ENCODE results near the gene RTEL1. TPM values are rescaled to one million over a fixed set of nuclear protein-coding genes. Genes with fewer than 3 reads are reported as not detected.

The RTEL1 gene
- total RNA-seq, 2 donors from 2014 or later = 45.7 to 51.4 TPM

GRCh38 chr20:63740627-63741353 is 82.7 kb downstream of the RTEL1 start:
- Mint-ChIP-seq H3K9me3 (no peaks in the 10 kb centered on the region), H3K36me3 (no peaks in the 10 kb centered on the region), H3K27ac (no peak overlapping the region)
- DNase-seq (ENCODE audit: low spot score in 2 of 2) = peak in 1 of 2 donors; percentile 41
- ATAC-seq = peak in 1 of 2 donors; percentile 13

DNA sequence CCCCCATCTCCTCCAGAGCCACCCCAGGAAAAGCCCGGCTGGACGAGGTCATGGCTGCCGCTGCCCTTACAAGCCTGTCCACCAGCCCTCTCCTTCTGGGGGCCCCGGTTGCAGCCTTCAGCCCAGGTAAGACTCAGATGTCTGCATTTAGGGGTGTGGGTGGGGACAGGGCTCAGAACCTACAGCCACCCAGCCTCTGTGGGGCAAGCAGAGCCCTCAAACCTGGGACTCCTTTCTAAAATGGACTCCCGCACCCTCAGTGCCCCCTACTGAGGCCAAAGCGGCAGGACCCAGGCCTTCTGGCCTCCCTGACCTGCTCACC is 83.2 kb downstream of the RTEL1 start:
- no peak overlapping the region for H3K27ac Mint-ChIP-seq

GRCh38 chr20:63741676-63742380 is 83.7 kb downstream of the RTEL1 start:
- Mint-ChIP-seq H3K27ac (no peak overlapping the region), H3K36me3 (no peaks in the 10 kb centered on the region)

More for the DNA sequence above, 83.2 kb downstream of the RTEL1 start:
- no peak for DNase-seq (ENCODE audit: low spot score in 2 of 2)
- H3K9me3 Mint-ChIP-seq = no peaks in the 10 kb centered on the region
- no peaks in the 10 kb centered on the region for H3K36me3 Mint-ChIP-seq
- ATAC-seq = no peak

DNA sequence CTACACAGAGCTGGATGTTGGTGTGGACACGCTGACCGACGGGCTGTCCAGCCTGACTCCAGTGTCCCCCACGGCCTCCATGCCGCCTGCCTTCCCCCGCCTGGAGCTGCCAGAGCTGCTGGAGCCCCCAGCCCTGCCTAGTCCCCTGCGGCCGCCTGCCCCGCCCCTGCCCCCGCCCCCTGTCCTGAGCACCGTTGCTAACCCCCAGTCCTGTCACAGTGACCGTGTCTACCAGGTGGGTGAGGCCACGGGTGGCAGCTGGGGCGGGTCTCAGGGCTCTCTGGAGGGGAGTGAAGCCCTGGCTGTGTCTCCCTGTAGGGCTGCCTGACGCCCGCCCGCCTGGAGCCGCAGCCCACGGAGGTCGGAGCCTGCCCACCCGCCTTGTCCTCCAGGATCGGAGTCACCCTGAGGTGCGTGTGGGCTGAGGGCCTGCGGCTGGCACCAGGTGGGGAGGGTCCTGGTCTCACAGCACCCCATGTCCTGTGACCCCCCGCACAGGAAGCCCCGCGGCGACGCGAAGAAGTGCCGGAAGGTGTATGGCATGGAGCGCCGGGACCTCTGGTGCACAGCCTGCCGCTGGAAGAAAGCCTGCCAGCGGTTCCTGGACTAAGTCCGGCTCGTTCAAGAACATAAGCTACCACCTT is 84.4 kb downstream of the RTEL1 start:
- Mint-ChIP-seq H3K36me3 (no peaks in the 10 kb centered on the region), H3K9me3 (no peaks in the 10 kb centered on the region), H3K27ac (no peak overlapping the region)
- DNase-seq (ENCODE audit: low spot score in 2 of 2) = no peak
- ATAC-seq = no peak

More at GRCh38 chr20:63741676-63742380, 83.7 kb downstream of the RTEL1 start:
- ATAC-seq (no peak), DNase-seq (ENCODE audit: low spot score in 2 of 2) (no peak)
- no peaks in the 10 kb centered on the region for H3K9me3 Mint-ChIP-seq

DNA sequence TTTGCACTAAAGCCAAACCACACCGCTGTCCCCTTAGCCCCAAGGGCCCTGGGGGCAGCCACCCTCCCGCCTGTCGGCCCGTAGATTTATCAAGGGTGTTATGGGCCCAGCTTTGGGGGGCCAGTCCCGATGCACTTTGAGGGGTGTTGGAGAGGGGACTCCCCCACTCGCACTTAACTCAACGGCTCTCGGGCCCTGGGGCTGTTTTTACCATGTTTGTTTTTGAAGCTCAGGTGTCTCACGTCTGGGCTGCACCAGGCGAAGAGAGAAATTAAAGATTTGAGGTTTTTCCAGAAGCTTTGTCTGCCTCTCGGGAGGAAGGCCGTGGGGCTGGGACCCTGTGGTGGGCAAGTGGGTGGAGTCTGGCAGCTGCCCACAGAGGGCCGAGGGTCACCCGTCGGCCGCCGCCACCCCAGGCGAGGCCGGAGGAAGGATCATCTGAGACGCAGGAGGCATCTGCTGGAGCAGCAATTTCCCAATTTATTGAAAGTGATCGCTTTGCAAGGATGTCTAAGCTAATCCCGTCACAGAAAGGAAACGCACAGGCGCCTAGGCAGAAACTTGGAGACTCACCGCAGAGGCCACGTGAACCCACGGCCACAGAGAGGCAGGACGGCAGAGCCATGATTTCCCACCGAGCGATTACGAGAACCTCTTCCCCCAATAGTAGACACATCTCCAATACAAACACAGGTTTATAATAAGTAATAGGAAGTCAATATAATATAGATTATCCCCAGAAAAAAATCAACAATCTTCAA is 85.3 kb downstream of the RTEL1 start:
- DNase-seq (ENCODE audit: low spot score in 2 of 2) (no peak), ATAC-seq (no peak)
- Mint-ChIP-seq H3K27ac (no peak overlapping the region), H3K9me3 (no peaks in the 10 kb centered on the region), H3K36me3 (no peaks in the 10 kb centered on the region)

- DNase-seq (ENCODE audit: low spot score in 2 of 2) (no peak), ATAC-seq (no peak)
- H3K9me3 Mint-ChIP-seq = no peaks in the 10 kb centered on the region
- H3K27ac Mint-ChIP-seq = no peak overlapping the region
- no peaks in the 10 kb centered on the region for H3K36me3 Mint-ChIP-seq
Observed at GRCh38 chr20:63744158-63744557, 86.0 kb downstream of the RTEL1 start.

- DNase-seq (ENCODE audit: low spot score in 2 of 2) = no peak
- ATAC-seq = no peak
- no peaks in the 10 kb centered on the region for H3K9me3 Mint-ChIP-seq
- H3K27ac Mint-ChIP-seq = no peak overlapping the region
- no peaks in the 10 kb centered on the region for H3K36me3 Mint-ChIP-seq
Observed at GRCh38 chr20:63744574-63745423, 86.7 kb downstream of the RTEL1 start.

- H3K9me3 Mint-ChIP-seq = no peaks in the 10 kb centered on the region
- H3K27ac Mint-ChIP-seq = no peak overlapping the region
- ATAC-seq = no peak
- DNase-seq (ENCODE audit: low spot score in 2 of 2) = no peak
- no peaks in the 10 kb centered on the region for H3K36me3 Mint-ChIP-seq
Observed at GRCh38 chr20:63745424-63745805, 87.3 kb downstream of the RTEL1 start.

Other genes with a start within 250 kb of the RTEL1 start
- gene KCNQ2, start 185.7 kb upstream of the RTEL1 start, total RNA-seq = under 1 TPM in 1 of 2 donors, not detected in 1; 0.33 TPM
- 1 to 10 TPM in 1 of 2 donors, under 1 TPM in 1; 0.14 to 3.1 TPM for gene EEF1A2, start 159.2 kb upstream of the RTEL1 start, total RNA-seq
- 100 to 1,000 TPM in 1 of 2 donors, 10 to 100 TPM in 1; 60.7 to 117 TPM for gene PPDPF, start 137.5 kb upstream of the RTEL1 start, total RNA-seq
- under 1 TPM; 0.54 to 0.57 TPM for gene PTK6, start 120.9 kb upstream of the RTEL1 start, total RNA-seq
- gene SRMS, start 110.6 kb upstream of the RTEL1 start, total RNA-seq = not detected
- gene FNDC11, start 104.2 kb upstream of the RTEL1 start, total RNA-seq = under 1 TPM in 1 of 2 donors, not detected in 1; 0.10 TPM
- 10 to 100 TPM in 1 of 2 donors, 1 to 10 TPM in 1; 3.1 to 28.8 TPM for gene HELZ2, start 84.1 kb upstream of the RTEL1 start, total RNA-seq
- gene GMEB2, start 31.2 kb upstream of the RTEL1 start, total RNA-seq = 10 to 100 TPM; 11.3 to 24.0 TPM
- gene STMN3, start 4.9 kb upstream of the RTEL1 start, total RNA-seq = 10 to 100 TPM; 13.8 to 19.5 TPM
- gene TNFRSF6B, start 38.3 kb downstream of the RTEL1 start, total RNA-seq = not detected
- 10 to 100 TPM; 36.1 to 53.4 TPM for gene ARFRP1, start 49.7 kb downstream of the RTEL1 start, total RNA-seq
- 10 to 100 TPM; 12.5 to 24.0 TPM for gene ZGPAT, start 49.7 kb downstream of the RTEL1 start, total RNA-seq
- gene LIME1, start 78.4 kb downstream of the RTEL1 start, total RNA-seq = 10 to 100 TPM in 1 of 2 donors, 1 to 10 TPM in 1; 6.3 to 18.2 TPM
- 10 to 100 TPM; 24.7 to 37.2 TPM for gene SLC2A4RG, start 81.5 kb downstream of the RTEL1 start, total RNA-seq
- gene ZBTB46, start 173.0 kb downstream of the RTEL1 start, total RNA-seq = 1 to 10 TPM in 1 of 2 donors, under 1 TPM in 1; 0.39 to 1.2 TPM
- not detected for gene ABHD16B, start 203.2 kb downstream of the RTEL1 start, total RNA-seq
- gene TPD52L2, start 207.0 kb downstream of the RTEL1 start, total RNA-seq = 10 to 100 TPM; 31.3 to 62.1 TPM
- 10 to 100 TPM; 30.7 to 41.9 TPM for gene DNAJC5, start 236.8 kb downstream of the RTEL1 start, total RNA-seq